GM12874 (cell line): ENCODE measurements around the gene MEF2D.

Source experiments
- TF ChIP-seq, protein P1 (sequence below): IDR thresholded peaks from 2 replicates; pipeline ENCODE4 v1.5.1; 2011; ENCODE audit warnings: low read depth, mild to moderate bottlenecking, control low read depth, low read length, moderate library complexity; ENCODE audit not compliant: insufficient read depth

Gene MEF2D

DNA sequence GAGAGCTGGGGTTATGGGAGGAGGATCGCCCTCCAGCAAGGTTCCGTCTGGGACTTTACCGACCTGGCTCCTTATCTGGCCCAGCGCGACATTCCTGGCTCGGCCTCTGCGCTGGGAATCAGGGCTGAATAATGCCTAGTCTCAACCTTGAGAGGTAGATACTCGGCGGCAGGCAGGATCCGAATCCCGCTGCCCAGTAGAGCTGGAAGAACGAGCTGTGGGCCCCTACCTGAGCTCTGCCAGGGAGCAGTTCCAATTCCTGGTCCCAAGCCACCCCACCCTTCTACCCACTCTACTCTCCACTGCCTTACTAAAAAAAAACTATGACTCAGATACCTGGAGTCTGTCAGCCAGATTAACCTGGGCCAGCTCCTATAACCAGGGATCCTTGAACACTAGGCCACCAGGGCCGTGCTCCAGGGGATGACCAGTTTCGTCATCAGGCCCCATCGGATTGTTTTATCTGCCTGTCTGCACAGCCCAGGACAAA is 77.9 kb downstream of the MEF2D start:
- TF ChIP-seq, protein P1, sequence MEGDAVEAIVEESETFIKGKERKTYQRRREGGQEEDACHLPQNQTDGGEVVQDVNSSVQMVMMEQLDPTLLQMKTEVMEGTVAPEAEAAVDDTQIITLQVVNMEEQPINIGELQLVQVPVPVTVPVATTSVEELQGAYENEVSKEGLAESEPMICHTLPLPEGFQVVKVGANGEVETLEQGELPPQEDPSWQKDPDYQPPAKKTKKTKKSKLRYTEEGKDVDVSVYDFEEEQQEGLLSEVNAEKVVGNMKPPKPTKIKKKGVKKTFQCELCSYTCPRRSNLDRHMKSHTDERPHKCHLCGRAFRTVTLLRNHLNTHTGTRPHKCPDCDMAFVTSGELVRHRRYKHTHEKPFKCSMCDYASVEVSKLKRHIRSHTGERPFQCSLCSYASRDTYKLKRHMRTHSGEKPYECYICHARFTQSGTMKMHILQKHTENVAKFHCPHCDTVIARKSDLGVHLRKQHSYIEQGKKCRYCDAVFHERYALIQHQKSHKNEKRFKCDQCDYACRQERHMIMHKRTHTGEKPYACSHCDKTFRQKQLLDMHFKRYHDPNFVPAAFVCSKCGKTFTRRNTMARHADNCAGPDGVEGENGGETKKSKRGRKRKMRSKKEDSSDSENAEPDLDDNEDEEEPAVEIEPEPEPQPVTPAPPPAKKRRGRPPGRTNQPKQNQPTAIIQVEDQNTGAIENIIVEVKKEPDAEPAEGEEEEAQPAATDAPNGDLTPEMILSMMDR, result no peak

- TF ChIP-seq, protein P1, result no peak
These were observed 78.5 kb downstream of the MEF2D start for GRCh38 chr1:156421939-156422601.

DNA sequence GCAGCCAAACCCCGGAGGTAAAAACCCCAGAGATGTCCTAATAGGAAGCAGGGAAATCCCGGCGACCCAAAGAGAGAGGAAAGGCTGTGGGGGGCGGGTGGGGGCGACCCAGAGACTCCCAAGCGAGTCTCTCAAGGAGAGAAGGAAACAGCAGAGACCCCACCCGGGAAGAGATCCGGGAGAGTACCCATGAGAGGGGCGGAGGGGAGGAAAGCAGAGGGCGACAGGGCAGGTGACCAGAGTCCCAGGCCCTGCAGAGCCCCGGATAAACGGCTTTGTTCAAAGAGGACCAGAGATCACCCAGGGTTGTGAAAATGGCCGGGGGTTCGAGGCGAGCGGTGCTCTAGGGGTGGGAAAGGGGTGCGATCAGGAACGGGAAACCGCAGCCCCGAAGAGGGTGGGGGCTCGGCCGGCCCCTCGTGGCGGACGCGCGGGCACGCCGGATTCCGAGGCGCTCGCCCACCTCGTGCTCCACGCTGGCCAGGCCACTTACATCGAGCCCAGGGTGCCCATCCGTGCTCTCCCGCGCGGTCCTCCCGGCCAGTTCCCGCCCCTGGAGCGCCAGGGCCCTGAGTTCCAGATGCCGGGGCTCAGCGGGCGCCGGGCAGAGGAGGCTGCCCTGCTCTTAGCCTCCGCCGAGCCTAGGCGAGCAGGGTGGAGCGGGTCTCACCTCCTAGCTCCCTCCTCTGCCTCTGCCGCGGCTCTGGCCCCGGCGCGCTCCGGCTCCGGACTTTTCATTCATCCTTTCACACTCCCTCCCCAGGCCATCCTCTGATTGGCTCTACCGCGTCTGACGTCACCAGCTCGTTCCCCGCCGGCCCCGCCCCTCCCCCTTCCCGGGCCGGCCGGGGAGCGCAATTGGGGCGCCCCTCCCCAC is 79.3 kb downstream of the MEF2D start:
- TF ChIP-seq, protein P1, result no peak

GRCh38 chr1:156420205-156421061 is 80.1 kb downstream of the MEF2D start:
- TF ChIP-seq, protein P1, result no peak

DNA sequence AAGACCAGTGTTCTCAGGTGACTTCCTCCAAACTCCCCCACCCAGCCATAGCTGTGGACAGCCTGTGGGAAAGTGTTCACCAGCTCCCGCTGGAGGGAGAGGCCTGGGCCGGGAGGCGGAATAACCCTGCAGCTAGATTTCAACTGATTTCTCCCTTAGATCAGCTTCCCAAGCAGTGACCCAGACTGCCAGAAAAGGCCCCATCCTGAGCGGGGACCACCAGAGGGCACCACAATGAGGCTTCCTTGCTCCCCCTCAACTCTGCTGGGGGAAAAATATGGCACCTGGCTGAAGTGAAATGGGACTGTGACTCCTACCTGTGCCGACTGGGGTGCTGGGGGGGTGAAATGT is 80.7 kb downstream of the MEF2D start:
- TF ChIP-seq, protein P1, result peak; percentile 45; the same call in 1 of the 2 replicates

DNA sequence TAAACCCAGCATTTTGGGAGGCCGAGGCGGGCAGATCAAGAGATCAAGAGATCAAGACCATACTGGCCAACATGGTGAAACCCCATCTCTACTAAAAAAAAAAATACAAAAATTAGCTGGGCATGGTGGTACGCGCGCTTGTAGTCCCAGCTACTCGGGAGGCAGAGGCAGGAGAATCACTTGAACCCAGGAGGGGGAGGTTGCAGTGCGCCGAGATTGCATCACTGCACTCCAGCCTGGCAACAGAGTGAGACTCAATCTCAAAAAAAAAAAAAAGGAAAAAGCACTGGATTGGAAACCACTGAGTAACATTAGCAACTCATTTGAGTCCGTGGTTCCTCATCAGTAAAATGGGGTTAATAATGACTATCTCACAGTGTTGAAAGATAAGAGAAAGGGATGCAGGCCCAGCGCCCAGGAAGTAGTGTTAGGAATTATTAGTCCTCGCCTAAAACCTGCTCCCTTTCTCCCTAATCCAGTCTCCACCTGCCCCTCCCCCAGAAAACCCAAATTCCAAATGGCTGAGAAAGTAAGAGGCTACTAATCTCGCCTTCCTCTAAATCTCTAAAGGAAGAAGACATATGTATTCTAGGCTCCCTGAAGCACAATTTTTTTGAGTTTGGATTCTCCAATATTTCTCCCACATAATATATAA is 82.0 kb downstream of the MEF2D start:
- TF ChIP-seq, protein P1, result no peak
